A549 treated with CORT108297 at 1 μM for 4 hours (cell line): Measurements from ENCODE around the gene ZNF383. TPM values are rescaled to one million over a fixed set of nuclear protein-coding genes. Genes with fewer than 3 reads are reported as not detected.

Experiments used
- total RNA-seq: library from RNA; stranded (reverse); fragments of 200-300 nt; extraction: Qiagen RNA extraction; gene quantifications from 5 replicates; pipeline ENCODE4 v1.2.3, GENCODE V29; 2022

Gene ZNF383
- total RNA-seq, result 5.7 to 7.4 TPM (median 6.2 TPM) in 5 replicates

GRCh38 chr19:37217775-37218591 is at the start of gene ZNF383:
Gene ZNF383, plus strand, starts transcription at chr19:37218214. Its CDS starts 12,240 bp downstream, at chr19:37230454.

GRCh38 chr19:37172368-37173366 is 45.3 kb upstream of the ZNF383 start, which contains the start of gene ZNF585A:
Gene ZNF585A, minus strand, starts transcription at chr19:37172695. Its CDS starts 2,785 bp downstream, at chr19:37169910.

Other genes with a start within 250 kb of the ZNF383 start
- gene ZNF420, start 139.8 kb upstream of the ZNF383 start, total RNA-seq, result 4.1 to 6.4 TPM (median 4.8 TPM) in 5 replicates
- gene ZNF585A, start 45.5 kb upstream of the ZNF383 start, total RNA-seq, result 5.0 to 7.4 TPM (median 6.1 TPM) in 5 replicates
- gene ZNF585B, start 7.7 kb upstream of the ZNF383 start, total RNA-seq, result 2.5 to 4.0 TPM (median 2.8 TPM) in 5 replicates
- gene ZNF527, start 152.9 kb downstream of the ZNF383 start, total RNA-seq, result 2.6 to 4.8 TPM (median 3.1 TPM) in 5 replicates
- gene ZNF569, start 249.2 kb downstream of the ZNF383 start, total RNA-seq, result 4.6 to 5.8 TPM (median 5.1 TPM) in 5 replicates